ENCODE measurements around the gene CHKB.
"Not testable (repeated sequence)": the region's sequence is repeated elsewhere in the genome, so short reads cannot be mapped to it uniquely, and the experiment has no call there.

The CHKB gene, protein sequence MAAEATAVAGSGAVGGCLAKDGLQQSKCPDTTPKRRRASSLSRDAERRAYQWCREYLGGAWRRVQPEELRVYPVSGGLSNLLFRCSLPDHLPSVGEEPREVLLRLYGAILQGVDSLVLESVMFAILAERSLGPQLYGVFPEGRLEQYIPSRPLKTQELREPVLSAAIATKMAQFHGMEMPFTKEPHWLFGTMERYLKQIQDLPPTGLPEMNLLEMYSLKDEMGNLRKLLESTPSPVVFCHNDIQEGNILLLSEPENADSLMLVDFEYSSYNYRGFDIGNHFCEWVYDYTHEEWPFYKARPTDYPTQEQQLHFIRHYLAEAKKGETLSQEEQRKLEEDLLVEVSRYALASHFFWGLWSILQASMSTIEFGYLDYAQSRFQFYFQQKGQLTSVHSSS

DNA sequence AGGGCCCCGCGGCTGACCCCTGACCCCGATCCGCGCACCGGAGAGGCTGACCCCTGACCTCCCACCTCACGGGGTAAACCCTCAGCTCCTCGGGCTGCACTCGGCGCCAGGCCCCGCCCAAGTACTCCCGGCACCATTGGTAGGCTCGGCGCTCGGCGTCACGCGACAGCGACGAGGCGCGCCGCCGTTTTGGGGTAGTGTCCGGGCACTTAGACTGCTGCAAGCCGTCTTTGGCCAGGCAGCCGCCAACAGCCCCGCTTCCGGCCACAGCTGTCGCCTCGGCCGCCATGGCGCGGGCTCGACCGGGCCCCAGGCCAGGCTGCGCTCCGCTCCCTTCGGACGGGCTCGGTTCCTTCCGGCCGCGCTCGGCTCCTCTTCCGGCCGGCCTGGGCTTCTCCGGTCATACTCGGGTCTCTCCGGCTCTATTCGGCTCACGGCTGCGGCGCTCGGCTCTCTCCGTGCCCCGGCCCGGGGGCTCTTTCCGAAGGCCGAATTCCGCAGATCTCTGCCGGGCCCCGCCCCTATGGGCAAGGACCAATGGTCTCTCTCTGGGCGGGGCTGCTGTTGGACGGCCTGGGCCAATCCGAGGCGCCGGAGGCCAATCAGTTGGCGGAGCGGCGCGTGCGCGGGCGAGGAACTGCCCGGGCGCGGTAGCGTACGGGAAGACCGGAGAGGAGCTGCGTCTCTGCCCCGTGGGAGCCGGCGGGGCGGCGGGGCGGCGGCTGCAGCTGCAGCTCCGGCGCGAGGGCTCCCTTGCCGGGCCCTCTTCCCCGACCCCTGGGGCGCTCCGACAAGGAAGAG is at the start of gene CHKB:
TSS of gene CHKB (minus strand) at position 357 of the 801 bp plus-strand sequence. CDS start at position 289, 68 bp downstream.
- FAIRE-seq = peak; percentile 96

DNA sequence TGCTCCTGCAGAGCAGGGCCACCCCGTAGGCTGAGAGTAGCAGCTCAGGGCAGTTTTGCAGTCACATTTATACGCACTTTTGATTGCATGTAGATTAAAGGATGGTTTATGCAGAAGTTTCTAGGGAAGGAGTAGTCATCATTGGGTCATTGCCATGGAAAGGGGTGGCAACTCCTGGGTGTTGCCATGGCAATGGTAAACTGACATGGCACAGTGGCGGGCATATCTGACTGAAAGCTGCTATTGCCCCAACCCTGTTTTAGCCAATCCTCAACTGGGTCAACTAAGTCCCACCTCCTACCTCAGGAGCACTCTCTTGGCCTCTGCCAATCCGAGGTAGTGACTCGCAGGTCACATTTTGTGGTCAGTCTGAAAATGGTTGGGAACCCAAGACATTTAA is 47.7 kb upstream of the CHKB start:
- FAIRE-seq = no peak

DNA sequence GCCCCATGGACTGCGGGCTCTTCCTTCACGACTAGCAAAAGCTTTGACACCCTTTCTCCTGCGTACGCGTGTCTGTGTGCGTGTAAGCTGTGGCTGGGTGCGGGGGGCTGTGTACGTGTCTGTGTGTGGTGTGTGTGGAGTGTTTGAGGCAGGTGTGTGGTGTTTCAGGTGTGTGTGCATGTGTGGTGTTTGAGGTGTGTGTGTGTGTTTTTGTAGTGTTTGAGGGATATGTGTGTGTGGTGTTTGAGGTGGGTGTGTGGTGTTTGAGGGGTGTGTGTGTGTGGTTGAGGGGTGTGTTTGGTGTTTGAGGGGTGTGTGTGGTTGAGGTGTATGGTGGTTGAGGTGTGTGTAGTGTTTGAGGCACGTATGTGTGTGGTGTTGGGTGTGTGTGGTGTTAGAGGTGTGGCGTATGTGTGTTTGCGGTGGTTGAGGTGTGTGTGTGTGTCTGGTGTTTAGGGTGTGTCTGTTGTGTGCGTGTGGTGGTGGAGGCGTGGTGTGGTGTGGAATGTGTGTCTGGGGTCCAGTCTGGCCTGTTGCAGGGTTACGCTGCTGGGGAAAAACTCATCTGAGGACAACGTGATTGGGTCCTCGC is 46.0 kb upstream of the CHKB start:
- no peak for FAIRE-seq

DNA sequence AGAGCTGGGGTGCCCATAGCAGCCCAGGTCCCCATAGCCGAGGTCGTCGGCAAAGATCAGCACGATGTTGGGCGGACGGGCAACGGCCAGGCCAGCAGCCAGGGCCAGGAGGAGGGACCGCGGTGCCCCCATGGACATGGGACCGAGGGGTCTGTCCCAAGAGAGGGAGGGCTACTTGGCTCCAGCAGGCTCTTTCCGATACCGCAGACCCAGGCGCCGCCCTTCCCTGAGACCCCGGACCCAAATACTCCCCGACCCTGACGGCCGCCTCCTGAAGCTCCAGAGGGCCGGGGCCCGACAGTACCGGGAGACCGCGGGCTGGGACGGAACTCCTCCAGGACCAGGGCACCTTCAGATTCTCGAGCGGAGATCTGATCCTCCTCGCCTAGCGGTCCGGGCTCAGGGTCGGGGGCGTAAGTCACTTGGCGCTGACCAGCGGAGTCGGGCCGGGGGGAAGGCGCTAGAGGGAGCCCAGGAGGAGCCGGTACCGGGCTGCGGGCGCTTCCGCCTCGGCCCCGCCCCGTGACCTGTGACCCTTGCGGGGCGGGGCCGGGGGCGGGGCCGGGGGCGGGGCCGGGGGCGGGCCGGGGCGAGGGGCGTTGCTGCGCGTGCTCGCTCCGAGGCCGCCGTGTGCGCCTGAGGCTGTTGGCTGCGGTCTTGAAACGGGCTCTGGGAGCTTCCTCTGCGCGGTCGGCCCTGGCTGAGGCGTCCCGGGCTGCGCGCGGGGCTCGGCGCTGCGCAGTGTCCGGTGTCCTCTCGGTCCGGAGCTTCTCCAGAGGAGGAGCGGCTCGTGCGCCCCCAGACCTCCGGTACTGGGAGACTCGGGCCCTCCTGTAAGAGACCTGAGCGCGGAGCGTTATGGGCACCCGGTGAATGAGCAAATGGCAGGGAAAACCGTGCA is 45.2 kb upstream of the CHKB start, which contains the start of gene ARSA:
TSS of gene ARSA (minus strand) at position 511 of the 901 bp plus-strand sequence. CDS start at position 138, 373 bp downstream.
- no peak for FAIRE-seq

DNA sequence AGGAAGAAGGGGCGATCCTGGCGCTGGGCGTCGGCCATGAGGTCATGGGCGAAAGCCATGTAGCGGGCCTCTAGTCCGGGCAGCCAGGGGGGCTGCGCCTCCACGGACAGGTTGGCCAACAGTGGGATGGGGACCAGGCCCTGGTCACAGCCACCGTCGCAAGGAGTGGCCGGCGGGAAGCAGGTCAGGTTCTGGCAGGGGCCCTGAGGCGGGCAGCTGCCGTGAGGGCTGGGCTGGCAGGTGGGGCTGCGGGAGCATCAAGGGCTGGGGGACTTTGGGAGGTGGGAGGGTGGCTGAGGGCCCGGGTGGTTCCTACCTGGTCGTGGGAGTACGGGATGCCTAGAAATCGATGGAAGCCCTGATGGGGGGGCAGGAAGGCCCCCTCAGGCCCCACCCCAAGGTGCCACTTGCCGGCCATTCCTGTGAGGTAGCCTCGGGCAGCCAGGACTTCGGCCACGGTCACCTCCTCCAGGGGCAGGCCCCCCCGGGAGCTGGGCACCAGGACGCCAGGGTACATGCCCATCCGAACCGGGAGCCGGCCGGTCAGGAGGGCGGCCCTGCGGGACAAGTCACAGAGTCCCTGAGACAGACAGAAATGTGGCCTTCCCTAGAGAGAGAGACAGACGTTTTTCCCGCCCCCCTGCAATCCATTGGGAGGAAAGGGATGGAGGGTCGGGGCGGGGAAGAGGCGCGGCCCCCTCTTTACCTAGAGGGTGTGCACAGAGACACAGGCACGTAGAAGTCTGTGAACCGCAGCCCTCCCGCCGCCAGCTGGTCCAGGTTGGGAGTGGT is 44.4 kb upstream of the CHKB start:
- FAIRE-seq = no peak

DNA sequence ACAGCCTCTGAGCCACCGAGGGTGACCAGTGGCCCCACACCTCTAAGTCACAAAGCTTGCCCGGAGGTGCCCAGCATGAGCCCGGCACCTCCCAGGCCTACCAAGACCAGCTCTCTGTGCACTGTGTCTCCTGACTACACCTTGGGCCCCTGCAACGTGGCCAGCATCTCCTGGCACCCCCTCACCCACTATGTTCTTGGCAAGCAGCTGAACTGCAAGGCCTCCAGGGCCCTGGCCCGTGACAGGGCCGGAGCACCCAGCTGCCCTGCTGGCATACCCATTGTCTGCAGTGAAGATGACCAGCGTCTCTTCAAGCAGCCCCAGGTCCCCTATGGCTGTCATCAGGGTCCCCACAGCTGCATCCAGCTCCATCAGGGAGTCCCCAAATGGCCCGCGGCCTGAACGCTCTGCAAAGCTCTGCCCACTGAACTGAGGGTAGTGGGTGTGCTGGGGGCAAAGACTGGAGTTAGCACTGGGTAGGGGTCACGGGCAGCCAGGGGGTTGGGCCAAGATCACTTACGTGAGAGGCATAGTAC is 43.7 kb upstream of the CHKB start:
- FAIRE-seq = no peak

DNA sequence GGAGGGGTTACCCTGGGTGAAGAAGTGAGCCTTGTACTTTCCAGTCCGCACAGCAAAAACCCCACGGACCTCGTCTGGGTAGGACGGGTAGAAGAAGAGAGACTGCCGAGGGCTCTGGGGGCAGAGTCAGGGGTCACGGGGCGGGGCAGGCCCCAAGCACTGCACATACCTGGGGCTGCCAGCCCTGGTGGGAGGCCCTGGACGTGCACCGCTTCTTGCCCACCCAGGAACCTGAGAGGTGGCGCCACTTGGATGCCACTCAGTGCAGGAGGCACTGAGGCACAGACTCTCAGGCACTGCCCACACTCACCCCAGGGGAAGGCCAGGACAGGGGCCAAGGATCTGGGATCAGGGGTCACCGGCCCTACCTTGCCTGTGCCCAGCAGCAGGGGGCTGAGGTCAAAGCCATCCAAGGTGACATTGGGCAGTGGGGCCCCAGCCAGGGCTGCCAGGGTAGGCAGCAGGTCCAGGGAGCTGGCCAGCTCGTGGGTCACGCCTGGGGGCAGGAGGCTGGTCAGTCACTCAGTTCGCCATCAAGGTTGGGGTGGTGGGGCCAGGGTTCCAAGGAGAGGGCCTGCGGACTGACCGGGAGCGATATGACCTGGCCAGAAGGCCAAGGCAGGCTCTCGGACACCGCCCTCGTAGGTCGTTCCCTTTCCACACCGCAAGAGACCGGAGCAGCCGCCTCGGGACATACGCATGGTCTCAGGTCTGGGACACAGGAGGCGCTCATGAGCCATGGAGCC is 43.1 kb upstream of the CHKB start:
- no peak for FAIRE-seq

DNA sequence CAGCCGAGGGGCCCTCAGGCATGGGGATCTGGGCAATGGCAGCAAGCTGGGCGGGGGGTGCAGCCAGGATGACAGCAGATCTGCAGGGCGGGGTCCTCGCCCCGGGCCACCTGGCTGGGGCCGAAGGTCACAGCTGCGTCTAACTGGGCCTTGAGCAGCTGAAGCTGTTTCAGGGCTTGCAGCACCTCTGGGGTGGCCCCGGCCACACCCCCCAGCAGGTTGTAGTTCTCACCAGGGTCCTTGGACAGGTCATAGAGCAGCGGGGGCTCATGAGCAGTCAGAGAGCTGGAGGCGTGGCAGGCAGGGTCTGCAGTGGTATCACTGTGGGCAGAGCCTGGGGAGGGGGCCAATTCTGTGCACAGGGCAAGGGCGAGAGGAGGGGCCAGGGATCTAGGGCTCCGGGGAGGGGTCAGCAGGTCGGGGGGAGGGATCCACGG is 42.5 kb upstream of the CHKB start:
- no peak for FAIRE-seq

DNA sequence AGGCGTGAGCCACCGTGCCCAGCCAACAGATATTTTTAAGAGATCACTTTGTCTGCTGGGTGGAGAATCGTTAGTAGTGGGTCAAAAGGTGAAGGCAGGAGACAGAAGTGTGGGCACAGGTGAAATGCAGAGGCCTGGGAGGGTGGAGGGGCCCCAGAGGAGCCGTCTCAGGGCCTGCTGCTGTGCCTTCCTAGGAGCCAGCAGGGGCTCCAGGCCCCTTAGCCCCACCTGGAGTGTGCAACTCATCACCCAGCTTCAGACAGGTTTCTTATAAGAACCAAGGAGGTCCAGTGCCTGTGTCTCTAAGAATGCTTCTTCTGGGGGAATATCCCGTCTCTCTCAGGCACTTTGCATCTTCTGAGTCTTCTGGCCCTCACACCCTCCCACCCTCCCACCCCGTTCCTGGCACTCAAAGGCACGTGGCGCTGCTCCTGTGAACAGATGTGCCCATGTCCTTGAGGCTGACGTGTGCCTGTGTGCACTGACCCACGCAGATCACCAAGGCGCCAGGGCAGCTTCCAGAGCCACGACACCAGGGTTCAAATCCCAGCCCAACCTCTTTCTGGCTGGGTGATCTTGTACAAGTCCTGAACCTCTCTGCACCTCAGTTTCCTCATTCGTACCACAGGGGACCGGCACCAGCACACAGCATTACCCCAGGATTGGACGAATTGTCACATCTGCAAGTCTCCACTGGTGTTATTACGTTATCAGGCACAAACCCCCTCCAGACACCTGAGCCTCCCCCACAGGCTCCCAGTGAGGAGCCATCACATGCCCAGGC is 41.9 kb upstream of the CHKB start:
- FAIRE-seq = no peak

DNA sequence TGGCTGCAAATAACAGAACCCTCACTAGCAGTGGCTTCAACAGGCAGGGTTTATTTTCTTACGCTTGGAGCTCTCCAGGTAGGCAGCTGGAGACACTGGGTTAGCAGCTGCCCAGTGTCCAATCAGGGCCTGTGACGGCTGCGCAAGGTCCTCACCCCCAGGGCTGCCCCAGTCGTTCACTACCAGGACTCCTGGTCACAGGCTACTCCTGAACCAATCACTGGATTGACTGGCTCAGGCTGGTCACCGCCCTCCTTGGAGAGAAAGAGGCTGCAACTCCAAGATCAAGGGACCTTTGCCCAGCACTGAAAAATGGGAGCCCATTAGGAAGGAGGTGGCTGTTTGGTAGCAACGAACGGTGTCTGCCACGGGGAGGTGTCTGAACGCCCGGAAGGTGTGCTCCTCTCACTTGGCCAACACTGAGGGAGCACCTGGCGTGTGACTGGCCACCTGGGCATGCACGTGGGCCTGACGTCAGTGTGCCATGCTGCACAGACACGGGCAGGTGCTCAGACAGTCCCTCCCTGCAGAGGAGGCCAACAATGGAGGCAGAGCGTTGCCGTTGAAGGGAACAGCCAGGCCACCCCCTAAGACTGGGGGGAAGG is 40.2 kb upstream of the CHKB start:
- no peak for FAIRE-seq

DNA sequence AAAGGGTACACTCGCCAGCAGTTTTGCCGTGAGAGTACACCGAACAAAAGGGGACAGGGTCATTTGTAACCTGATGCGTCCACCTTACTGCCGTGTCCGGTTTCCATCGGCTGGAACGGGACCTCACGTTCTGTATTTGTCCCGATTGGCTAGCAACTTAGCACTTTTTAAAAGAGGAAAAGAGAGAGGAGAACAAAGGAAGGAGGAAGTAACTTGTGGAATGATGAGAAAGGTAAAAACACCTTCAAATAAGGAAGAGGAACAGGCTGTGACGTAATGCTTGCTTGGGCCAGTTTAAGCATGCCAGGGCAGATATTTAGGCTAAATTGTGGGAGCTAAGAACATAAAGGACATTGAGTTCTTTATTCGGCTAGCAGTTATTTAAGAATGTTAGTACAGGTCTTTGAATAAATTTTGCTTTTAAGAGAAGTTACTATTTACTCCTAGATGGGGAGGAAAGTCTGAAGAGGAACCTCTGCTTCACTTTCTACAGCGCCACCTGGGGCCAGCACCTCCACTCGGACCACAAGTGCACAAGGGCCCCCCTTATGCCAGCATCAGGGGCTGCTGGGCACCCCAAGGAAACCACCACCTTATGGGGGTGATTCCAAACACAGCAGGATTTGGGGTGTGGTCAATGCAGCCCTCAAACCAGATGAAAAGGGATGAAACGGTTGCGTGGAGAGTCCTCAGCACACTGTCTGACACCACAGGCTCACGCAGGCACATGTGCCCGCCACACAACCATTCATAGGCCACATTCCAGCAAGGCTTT is 39.5 kb upstream of the CHKB start:
- peak; percentile 72 for FAIRE-seq

DNA sequence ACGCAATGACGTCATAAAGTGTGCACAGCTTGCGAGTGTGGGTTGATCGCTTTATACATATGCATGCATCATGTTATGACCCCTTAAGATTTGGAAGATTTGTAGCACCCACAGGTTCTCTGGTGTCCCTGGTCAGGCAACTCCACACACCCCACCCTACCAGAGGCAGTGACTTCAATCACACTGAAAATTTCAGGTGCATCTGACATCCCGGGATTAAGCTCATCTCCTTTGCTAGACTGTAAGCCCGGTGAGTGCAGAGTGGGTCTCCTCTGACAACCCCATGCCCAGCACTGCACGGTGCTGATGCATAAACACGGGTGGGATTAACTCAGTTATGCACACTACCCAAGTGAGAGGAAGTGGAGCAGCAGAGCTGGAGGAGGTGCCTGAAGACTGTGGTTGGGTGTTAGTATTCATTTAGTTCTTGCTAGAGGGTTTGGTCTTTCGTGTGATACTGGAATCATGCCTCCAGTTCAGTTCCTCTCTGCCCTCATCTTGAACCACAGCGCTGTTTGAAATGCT is 38.8 kb upstream of the CHKB start:
- FAIRE-seq = no peak

DNA sequence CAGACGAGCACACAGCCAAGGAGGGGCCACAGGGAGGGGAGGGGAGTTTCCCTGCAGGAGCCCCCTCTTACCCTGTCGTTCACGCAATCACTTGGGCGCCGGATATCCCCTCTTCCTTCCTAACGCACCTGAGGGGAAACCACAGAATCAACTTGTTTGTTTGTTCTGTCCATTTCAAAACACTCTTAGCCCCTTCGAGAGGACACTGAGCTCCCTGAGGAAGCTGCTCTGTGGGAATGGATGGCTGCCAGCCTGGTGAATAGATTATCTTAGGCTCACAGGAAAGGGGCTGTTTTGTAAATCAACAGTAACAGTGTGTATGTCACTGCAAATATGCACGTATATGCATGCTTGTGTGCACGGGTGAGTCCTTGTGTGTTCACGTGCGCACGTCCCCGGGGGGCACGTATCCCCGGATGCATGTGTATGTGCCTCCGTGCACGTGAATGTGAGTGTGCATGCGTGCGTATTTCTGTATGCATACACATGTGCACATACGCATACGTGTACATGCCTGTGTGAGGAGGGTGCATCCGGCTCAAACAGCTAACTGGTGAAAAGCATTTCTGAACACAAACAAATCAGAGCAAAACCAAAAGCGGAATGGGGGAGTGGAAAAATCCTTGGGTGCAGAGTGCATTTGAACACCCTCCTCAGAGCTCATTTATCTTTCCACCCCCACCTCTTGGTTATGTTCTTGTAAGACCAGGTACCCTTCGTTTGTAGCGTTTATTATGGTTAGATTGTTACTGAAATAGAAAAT is 38.1 kb upstream of the CHKB start:
- FAIRE-seq = no peak

DNA sequence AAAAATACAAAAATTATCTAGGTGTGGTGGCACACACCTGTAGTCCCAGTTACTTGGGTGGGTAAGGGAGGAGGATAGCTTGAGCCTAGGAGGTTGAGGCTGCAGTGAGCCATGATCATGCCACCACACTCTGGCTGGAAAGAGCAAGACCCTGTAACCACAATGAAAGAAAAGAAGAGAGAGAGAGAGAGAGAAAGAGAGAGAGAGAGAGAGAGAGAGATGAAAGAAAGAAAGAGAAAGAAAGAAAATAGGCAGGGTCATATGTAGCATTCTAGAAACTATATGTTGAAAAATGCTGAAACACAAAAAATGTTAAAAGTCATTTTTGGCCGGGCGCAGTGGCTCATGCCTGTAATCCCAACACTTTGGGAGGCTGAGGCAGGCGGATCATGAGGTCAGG is 31.6 kb upstream of the CHKB start:
- FAIRE-seq = not testable (repeated sequence)

DNA sequence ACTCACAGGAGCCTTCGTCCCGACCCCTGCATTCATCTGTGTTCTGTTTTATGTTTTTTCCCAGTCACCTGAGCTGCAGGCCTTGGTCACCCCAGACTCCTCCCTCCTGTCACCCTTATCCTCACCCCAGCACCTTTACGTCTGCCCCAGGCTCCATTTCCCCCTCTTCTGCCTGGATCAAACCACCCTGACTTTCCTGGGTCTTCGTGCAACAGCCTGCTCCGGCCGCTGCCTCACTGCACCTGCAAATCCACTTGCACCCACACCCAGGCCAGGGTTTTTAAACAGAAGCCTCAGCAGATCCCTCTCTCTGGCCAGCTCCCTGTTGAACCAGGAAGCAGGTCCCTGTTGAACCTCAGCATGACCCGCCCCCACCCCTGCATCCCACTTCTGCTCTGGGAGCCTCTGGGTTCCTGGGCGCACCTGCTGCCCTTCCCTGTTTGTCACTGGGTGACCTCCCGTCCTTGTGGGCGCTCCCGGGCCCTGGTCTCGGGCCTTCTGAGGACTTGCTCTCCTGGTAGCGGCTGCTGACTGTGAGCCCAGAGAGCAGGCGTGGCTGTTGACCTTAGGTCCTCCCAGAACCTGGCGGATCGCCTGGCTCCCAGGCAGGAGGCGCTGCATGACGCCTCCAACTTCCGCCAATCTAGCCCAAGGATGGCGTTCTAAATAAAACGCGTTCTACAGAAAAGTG is 30.8 kb upstream of the CHKB start:
- no peak for FAIRE-seq

DNA sequence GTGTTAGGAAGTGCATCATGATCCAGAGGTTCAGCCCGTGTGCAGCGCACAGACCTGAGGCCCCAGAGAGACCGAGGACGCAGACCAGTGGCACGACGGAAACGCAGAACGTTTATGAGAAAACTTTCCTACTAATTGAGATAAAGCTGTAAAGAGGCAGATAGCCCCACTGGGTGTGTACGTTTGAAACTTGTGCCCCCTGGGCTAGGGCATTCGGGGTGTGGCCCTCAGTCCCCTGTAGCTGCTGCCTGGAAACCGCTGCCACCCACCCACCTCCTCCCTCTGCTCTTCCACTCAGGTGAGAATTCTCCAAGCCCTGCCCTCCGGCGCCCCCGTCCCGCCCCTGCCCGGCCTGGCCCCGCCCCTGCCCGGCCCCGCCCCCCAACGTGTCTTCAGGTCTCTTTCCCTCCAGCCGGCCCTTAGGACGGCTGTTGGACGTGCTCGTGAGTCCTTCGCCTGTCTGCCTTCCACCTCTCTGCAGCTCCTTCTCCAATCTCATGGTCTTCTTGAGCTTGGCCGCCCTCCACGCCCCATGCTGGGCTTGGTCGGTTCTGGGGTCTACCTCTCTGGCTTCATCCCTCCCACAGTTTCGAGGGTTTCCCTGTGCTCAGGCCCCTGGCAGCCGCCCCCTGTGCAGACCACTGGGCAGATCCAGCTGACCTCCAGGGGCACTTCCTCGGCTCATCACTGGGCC is 30.0 kb upstream of the CHKB start:
- no peak for FAIRE-seq

All from endometrium (tissue), 2 donors.